Activated T-cell treated with anti-CD3 and anti-CD28 coated beads for 48 hours (primary cell): ENCODE measurements around the gene PRKN.

Experiments
- DNase-seq: peaks from one replicate; pipeline ENCODE4 v3.0.0-alpha.2; 2020; ENCODE audit warnings: low read depth

Gene PRKN

GRCh38 chr6:161959072-161959471 is 768.5 kb downstream of the PRKN start:
- no peak for DNase-seq

DNA sequence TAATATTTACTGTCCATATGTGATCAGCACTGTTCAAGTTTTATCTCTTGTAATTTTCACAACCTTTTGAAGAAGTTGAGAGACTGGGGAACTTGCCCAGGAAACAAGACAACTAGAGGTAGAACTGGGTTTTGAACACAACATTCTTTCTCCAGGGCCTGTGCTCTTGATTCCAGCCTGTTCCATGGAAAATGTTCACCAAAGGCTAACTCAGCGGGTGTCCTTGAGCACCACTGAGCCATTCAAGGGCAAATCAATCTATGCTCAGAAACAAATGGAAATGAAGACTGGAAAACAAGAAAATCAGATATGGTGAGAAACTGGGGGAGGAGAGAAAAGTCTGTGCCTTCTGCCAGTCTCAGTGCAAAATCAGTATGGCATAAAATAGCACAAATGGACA is 771.5 kb downstream of the PRKN start:
- no peak for DNase-seq

DNA sequence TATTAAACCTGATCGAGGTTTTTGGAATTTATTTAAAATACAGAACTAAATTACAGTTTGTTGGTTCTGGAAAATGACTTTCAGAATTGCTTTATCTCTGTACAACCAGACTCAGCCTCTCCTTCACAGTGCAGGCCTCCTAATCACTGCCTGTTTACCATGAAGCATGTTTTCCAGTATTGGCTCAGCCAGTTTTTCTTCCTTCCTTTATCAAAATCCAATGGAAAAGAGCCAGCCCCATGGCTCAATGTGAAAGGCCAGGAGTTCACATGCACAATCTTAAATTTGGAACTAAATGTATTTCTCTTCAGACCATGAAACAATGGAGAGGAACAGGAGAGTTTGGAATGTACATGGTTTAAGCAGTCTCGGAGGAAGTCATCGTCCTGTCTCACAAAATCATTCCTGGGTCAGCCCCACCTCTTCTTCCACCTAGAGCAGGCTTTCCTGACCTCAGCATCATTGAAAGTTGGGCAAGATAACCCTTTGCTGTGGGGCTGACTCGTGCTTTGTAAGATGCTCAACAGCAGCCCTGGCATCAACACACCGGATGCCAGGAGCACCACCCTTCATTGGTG is 772.8 kb downstream of the PRKN start:
- DNase-seq: no peak

DNA sequence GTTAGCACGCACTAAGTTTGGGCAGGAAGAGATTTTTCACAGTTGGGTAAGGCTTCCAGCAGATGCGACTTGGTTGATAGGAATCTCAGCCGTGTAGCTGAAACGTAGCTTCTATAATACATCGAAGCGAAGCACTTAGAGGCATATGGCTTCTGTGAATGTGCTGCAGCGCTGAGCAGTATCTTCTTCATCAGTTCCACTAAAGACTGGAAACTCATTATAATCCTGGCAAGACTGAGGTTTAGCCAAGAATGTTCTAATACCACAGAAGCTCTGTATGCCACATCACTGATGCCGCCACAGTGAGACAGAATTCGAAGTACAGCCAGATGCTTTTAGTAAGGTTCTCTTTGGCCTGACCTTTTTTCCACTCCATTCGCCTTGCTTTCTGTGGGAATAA is 773.5 kb downstream of the PRKN start:
- DNase-seq: no peak

DNA sequence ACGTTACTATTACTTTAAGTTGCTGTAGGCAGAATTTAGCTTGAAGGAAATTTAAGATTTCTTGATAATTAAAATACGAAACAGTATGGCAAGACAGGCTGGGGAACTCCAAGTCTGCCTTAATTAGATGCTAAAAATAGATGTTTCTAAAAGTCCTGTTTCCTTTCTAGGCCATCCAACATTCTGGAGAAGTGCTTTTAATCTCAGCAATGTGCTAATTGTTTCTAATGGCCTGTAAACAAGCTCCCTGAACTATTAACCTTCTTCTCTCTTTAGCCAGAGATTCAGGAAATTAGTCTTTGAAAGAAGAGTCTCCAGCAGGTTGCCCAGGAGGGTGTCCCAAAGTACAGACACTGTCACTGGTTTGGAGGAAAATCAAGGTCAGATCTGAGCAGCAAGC is 776.4 kb downstream of the PRKN start:
- no peak for DNase-seq

DNA sequence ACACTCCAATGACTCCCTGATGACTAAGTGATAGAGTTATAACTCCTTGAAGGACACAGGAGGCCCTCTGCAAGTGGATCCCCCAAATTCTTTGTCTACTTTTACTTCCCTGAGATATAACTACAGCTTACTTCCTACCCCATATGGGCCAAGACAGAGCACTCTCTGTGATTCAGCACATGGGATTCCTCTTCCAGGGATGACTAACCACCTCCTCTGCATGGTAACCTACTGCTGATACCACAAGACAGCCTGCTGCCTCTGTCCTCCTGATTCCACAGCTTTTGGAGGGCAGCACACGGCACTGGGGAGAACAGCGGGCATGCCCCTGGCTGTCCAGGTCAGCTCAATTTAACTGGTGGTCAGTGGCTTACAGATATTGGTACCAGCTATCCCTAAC is 778.0 kb downstream of the PRKN start:
- no peak for DNase-seq

GRCh38 chr6:161948462-161948861 is 779.1 kb downstream of the PRKN start:
- DNase-seq: no peak

GRCh38 chr6:161947371-161947770 is 780.2 kb downstream of the PRKN start:
- no peak for DNase-seq

DNA sequence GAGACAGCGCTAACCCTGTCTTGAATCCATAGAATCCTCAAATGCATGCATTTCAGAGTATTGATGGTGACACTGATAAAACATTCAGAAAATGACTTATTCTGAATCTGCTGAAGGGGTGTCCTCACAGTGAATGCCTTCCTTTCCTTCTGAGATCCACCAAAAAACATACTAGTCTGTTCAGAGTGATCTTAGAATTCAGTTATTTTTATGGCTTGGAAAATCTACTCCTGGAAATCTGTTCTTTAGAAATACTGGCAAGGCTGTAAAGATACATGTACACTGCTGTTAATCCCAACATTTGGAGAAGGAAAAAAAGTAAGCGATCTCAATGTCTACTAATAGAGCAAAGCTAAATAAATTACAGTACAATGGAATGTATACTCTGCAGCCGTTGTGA is 781.1 kb downstream of the PRKN start:
- DNase-seq: no peak

DNA sequence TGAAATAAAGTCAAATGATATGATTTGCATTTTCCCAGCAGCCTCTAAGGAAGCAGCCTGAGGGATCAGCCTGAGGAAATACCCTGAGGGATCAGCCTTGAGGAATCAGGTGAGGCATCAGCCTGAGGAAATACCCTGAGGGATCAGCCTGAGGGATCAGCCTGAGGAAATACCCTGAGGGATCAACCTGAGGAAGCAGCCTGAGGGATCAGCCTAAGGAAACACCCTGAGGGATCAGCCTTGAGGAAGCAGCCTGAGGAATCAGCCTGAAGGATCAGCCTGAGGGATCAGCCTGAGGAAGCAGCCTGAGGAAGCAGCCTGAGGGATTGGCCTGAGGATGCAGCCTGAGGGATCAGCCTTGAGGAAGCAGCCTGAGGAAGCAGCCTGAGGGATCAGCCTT is 784.0 kb downstream of the PRKN start:
- DNase-seq: no peak

DNA sequence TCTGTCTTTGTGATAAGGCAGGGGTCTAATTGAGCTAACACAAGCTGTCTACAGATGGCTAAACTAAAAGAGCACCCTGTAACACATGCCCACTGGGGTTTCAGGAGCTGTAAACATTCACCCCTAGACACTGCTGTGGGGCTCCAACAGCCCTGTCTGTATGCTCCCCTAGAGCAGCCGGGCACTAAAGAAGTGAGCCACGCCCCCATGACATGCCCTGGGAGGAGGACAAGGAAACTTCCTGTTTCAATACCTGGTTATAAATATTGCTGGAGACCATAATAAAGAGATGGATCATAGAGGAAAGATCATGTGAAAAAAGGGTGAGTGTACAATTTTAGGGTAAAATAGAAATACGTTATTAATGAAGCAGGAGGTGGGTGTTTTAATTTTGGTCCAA is 786.0 kb downstream of the PRKN start:
- DNase-seq: no peak

DNA sequence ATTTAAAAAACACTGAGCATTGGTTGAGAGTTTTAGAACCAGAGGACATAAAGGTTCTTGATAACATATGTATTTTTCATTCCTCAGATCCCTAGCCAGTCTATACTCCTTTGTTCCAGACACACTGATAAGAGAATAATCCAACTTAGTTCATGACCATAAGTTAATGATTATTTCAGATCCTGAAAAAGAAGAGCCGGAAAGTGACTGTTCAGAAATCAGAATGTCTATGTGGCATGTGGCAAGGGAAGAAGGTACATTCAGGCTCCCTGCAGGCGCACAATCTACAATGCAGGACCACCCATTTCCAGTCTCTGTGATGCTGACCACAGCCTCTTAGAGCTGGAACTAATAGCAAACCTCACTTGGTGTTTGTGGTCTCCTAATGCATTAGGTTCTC is 787.0 kb downstream of the PRKN start:
- no peak for DNase-seq

DNA sequence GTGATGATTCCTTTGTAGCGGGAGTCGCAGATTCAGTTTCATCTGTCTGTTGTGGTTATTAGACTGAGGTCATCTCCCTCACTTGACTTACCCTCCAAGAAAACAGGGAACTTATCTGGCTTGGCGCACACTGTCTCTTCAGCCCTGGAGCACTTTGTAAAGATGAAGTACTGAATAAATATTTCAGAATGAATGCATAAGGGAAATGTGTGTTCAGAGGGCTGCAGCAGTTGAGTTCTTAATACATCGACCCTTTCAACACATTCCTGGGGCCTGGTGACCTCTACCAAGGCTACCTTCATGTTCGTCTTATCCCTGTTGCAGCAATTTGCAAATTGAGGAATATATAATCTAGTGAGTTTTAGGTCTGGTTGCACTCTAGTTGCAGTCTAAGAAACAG is 801.2 kb downstream of the PRKN start:
- no peak for DNase-seq

DNA sequence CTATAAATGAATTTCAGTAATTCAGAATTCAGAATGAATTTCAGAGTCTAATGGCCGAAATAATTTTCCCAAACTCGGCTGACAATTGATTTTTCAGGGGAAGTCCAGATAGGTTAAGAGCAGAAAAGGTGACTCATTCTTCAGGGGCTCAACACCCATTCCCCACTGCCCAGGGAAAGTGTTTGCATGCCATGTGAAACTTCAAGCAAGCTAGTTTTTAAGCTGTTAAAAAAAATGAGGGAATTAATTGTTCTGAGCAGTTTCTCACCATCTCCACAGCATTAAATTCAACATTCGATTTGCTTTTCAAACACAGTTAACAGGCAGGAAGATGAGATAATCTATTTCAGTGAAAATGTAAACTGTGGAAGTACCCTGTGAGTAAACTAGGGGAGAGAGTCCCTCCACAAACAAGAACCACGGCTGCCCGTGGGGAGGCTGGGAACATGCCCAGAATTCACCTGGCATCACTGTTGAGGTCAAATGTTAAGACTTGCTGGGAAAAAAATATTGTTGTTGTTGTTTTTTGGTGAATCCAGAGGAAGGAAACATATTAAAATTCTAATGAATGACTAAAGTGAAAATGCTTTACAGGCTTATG is 803.0 kb downstream of the PRKN start:
- DNase-seq: no peak

DNA sequence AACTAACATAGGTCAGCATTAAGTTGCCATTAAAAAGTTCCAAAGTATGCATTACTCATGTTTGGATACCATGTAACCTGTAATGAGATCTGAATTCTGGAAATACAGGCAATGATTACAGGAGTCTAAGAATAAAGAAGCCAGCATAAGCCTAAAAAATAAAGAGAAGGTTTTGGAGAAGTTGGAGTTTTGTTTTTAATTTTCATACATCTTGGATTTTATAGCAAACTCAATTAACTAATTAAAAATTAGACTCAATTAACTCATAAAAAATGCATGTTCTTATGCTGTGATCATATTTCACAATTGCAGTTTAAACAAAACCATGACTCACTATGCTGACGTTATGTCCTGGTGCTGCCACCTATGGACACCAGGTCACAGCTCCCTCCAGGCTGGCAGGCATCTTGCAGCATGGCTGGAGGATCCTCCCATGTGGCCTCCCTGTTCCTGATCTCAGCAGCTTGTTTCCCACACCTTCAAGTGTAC is 804.9 kb downstream of the PRKN start:
- peak; percentile 5 for DNase-seq

- DNase-seq: no peak
Observed at GRCh38 chr6:161921602-161922395, 805.8 kb downstream of the PRKN start.

- no peak for DNase-seq
Observed at GRCh38 chr6:161919691-161920090, 807.9 kb downstream of the PRKN start.

DNA sequence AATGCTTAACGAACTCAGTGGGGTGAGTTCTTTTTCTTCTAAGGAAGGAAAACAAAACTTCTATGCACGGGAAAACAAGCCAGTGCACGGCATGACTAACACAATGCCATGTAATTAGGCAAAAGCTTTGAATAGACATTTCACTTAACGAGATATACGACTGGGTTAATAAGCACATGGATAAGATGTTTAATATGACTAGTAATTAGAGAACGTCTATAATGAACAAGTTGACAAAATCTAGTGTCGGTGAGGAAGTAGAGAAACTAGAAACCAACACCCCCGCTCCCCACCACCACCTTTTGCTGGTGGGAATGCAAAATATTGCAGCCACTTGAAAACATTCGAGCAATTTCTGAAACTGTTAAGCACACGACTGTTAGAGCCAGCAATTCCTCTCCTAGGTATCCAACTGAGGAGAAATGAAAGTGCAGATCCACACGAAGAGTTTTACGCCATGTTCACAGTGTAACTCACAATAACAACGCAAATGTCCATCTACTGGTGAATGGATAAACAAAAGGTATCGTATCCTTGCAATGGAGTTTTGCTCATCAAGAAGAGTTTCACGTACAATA is 808.8 kb downstream of the PRKN start:
- no peak for DNase-seq

DNA sequence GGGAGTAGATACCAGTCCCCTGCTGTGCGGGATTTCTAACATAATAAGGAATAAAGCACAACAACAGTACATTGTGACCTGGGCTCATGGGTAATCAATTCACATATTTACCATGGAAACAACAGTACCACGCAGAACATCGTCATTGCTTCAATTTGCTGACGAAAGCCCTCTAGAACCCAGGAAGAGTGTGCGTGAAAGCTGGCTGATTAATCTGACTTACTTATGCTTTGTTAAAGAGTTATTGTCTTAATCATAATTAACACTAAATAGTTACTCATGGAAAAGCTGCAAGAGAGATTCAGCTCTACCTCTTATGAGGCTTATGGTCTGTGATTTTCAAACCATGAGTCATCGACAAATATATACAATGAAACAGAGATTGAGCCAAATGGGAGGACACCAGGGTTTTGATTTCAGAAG is 809.4 kb downstream of the PRKN start:
- DNase-seq: no peak

DNA sequence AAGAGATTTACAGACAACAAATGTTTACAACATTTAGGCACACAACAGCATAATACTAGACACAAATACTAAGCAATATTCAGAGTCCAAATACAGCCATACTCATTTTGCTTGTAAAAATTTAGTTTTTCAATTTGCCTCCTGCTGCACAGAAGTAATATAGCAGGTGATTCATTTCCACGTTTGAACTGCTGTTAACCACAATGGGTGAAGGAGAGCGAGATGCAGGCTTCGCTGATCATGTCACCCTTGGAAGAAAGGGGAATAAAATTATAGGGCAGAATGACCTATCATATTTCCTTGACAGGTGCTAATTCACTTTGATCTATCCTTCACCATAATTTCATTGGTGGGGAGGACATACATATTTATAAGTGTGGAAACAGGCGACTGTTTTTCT is 809.9 kb downstream of the PRKN start:
- no peak for DNase-seq

GRCh38 chr6:161915456-161915964 is 812.1 kb downstream of the PRKN start:
- DNase-seq: no peak

DNA sequence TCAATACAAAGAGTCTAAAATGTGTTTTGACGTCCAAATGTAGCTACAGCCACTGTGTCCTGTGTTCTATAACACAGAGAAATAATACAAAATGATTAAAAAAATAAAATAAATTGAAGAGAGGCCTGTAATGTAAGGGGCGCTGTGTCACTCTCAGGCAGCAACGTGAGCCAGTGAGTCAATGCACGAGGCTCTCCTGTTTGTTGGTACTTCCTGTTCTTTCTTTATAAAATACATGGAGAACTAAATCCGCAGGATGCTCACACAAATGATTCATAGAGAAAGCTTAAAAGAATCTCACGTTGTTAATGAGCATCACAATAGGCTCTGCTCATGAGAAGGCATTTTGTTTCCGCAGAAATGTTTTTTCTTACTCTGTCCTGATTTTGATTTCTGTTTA is 818.7 kb downstream of the PRKN start:
- DNase-seq: no peak

DNA sequence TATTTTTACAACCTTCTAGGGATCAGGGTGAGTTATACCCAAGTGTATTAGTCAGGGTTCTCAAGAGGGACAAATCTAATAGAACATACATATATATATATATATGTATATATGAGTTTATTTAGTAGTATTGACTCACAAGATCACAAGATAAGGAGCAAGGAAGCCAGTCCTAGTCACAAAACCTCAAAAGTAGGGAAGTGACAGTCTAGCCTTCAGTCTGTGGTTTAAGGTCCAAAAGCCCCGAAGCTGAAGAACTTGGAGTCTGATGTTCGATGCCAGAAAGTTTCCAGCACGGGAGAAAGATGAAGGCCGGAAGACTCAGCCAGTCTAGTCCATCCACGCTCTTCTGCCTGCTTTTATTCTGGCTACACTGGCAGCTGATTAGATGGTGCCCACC is 821.0 kb downstream of the PRKN start:
- no peak for DNase-seq
